DMS153 treated with DMSO at 0.1 percent for 48 hours (cell line): Measurements from ENCODE around the gene PTPRD.

Source experiments
- DNase-seq: peaks from one replicate; lab custom pipeline; 2025; ENCODE audit not compliant: unreplicated experiment; lab: John Stamatoyannopoulos, UW

Gene PTPRD

DNA sequence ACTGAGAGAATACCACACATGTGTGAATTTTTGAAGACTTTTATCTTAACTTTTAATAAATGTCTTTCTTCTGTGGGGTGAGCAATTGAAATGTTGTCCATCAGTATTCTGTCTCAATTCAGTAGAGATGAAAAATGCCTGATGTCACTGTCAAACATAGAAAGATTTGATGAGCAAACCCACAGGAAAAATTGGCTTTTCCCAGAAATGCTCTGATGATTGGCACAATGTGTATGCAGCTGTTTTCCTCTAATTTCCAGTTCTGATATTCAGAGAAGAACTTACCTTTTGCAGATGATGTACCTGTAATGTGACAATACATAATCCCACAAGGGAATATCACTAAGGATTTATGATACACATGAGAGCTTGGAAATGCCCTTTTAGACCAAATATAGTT is 340.0 kb downstream of the PTPRD start:
- no peak for DNase-seq

GRCh38 chr9:10268531-10269485 is 344.0 kb downstream of the PTPRD start:
- DNase-seq, result peak; percentile 78

GRCh38 chr9:10265153-10265631 is 347.6 kb downstream of the PTPRD start:
- DNase-seq, result no peak

DNA sequence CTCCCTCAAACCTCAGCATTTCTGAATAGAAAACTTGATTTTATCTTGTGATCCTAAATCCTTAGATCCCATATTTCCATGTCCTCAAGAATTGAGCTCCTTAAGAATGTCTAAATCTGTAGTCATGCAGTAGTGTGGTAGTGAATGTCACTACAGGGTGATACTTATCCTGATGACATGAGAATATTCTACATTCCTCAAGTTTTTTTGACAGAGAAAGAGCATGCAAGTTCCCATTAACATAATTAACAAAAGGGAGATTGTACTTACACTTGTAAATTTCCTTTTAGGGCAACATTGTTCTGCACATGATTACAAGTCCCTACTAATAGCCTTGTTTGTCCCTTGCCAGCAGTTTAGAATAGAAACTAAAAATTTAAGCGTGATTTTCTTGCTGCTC is 352.3 kb downstream of the PTPRD start:
- DNase-seq, result no peak

DNA sequence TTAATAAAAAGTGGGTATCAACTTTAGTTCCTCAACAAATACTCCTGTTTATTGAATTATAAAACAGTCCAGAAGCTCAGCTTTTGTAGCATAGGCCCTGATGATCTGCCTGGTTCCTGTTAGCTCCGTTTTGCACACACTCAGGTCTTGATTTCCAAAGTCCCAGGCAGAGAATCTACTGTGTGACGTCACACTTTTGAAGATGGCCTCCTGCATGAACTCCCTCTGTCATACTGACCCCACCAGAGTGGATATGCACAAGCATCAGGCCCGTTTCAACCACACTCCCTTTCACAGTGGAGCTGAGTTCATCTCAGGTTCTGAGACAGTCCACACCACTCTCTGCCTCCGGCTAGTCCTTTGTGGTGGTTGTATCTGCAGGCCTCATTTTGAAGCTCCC is 353.1 kb downstream of the PTPRD start:
- no peak for DNase-seq

DNA sequence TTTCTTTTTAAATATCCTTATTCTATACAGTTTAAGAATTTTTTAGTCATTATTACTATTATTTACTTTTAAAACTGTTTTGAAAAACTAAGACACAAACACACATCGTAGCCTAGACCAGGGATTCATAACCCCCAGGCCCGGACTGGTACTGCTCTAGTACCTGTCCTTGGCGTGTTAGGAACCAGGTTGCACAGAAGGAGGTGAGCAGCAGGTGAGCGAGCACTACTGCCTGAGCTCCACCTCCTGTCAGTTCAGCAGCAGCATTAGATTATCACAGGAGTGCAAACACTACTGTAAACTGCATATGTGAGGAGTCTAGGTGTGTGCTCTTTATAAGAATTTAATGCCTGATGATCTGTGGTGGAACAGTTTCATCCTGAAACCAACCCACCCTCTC is 357.0 kb downstream of the PTPRD start:
- peak; percentile 11 for DNase-seq

- no peak for DNase-seq
Observed at GRCh38 chr9:10254338-10254737, 358.5 kb downstream of the PTPRD start.

DNA sequence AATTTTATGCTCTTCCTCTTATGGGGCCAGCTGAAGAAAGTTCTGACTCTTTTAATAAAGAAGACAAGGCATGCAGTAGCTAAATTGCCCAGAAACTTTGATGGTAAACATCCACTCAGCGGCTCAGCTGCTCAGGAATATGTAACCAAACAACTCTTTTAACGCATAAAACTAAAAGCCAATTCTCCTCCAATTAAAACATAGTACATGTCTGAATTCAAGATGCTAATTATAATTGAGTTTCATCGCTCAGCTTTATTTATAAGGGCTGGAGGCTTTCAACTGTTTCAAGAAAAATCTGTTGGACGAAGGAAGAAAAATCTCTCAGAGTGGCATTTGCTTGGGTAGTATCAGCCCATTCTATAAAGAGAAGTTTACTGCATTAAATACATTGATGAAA is 359.5 kb downstream of the PTPRD start:
- DNase-seq, result no peak

GRCh38 chr9:10252174-10252573 is 360.6 kb downstream of the PTPRD start:
- no peak for DNase-seq

DNA sequence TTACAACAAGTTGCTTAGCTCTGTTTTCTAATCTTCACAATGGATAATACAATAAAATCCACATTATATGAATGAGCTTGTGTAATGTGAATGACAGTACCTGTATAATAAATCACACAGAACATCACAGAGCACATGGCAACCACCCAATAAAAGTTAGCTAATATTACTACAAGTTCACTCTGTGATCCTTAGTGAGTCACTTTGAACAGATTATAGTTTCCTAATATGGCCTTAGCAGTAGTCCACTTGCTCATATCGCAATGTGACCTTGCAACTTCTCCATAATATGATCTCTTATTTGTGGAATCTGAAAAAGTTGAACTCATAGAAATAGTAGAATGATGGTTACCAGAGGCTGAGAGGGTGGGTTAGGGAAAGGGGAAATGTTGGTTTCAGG is 361.3 kb downstream of the PTPRD start:
- no peak for DNase-seq

GRCh38 chr9:10250219-10250618 is 362.6 kb downstream of the PTPRD start:
- no peak for DNase-seq

DNA sequence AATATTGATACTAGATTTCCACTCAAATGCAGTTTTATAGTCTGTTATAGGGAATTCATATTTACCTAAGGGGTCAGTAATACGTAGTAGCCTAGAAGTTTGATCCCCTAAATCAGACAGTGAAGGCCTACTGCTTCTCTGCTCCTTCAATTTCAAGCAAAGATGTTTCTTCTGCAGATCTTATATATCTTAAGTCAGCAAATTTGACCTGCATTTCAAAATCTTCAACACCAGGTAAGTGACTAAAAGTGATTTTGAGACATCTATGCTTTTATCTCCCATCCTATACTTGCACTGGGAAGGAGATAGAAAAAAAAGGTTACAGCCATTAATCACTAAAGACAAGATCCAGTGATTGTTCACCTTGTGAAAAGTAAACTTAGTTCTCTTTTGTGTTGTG is 363.9 kb downstream of the PTPRD start:
- DNase-seq, result no peak

GRCh38 chr9:10242255-10242654 is 370.5 kb downstream of the PTPRD start:
- DNase-seq, result no peak

GRCh38 chr9:10238087-10238486 is 374.7 kb downstream of the PTPRD start:
- DNase-seq, result no peak

- DNase-seq, result no peak
Observed at GRCh38 chr9:10237584-10237983, 375.2 kb downstream of the PTPRD start.

GRCh38 chr9:10236161-10236560 is 376.6 kb downstream of the PTPRD start:
- no peak for DNase-seq

DNA sequence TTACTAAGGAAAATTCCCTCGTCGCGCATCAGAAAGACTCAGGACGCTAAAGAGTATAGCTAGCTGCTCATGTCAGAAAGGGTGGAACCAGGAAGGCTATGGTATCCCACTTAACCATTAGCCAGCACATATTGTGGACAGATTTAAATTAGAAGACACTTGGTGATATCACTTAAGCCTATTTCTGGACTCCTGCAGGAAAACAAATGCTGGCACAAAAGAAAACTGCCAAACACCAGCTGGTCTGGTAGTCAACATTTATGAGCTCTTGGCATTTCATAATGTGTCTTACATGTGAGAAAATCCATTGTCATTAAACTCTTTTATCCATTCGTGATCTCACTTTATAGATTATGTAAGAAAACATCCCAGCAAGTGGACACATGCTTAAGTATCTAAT is 377.4 kb downstream of the PTPRD start:
- DNase-seq, result no peak

GRCh38 chr9:10232352-10232930 is 380.4 kb downstream of the PTPRD start:
- no peak for DNase-seq

- DNase-seq, result no peak
Observed at GRCh38 chr9:10230512-10230911, 382.3 kb downstream of the PTPRD start.

GRCh38 chr9:10228082-10228481 is 384.7 kb downstream of the PTPRD start:
- DNase-seq, result no peak

GRCh38 chr9:10226996-10227395 is 385.8 kb downstream of the PTPRD start:
- DNase-seq, result no peak

GRCh38 chr9:10212702-10213101 is 400.1 kb downstream of the PTPRD start:
- DNase-seq, result no peak
